K562 (cell line): Measurements from ENCODE around the gene GPSM3. TPM values are rescaled to one million over a fixed set of nuclear protein-coding genes. Genes with fewer than 3 reads are reported as not detected.
A peak's percentile ranks its signal among the peaks of the same experiment; 100 is the strongest.

Source experiments
- ADNP ChIP-seq: fragments of 200-800 bp; sonication (Bioruptor generic); IDR thresholded peaks from 2 replicates; pipeline ENCODE4 v1.6.1; 2016; ENCODE audit warnings: missing genetic modification characterization, missing compliant biosample characterization
- ASH1L ChIP-seq: fragments of 450-650 bp; IDR thresholded peaks from 2 replicates; pipeline ENCODE4 v1.6.1; 2018; ENCODE audit warnings: borderline replicate concordance, mild to moderate bottlenecking, low read depth; ENCODE audit not compliant: partially characterized antibody
- CEBPB ChIP-seq: fragments of 450-650 bp; IDR thresholded peaks from 2 replicates; pipeline ENCODE4 v1.6.1; 2016; ENCODE audit warnings: missing genetic modification characterization, missing compliant biosample characterization
- FOS ChIP-seq: IDR thresholded peaks from 3 replicates; pipeline ENCODE4 v1.6.1; 2011; ENCODE audit not compliant: insufficient read length; ENCODE audit errors: extremely low read depth
- HDAC8 ChIP-seq: fragments of 450-650 bp; IDR thresholded peaks from 2 replicates; pipeline ENCODE4 v1.6.1; 2016; ENCODE audit warnings: mild to moderate bottlenecking, missing genetic modification characterization, moderate library complexity, missing compliant biosample characterization
- MECOM ChIP-seq: fragments of 250-450 bp; sonication (Bioruptor Pico); IDR thresholded peaks from 2 replicates; pipeline ENCODE4 v1.8.0; 2022; ENCODE audit warnings: inconsistent platforms
- MYC ChIP-seq, 2 experiments: fragments of 250-450 bp in 1 of 2; sonication (Bioruptor Pico) in 1 of 2; IDR thresholded peaks; 2 replicates each; pipeline versions ENCODE4 v1.5.1 to v1.6.1; 2012 to 2021; ENCODE audit warnings: low read depth in 2 of 2, borderline replicate concordance in 1 of 2, improper control_type of control experiment in 1 of 2, low read length in 1 of 2, mild to moderate bottlenecking in 1 of 2, moderate library complexity in 1 of 2
- PHTF2 ChIP-seq: fragments of 250-450 bp; sonication (Bioruptor Pico); IDR thresholded peaks from 2 replicates; pipeline ENCODE4 v1.5.0; 2021; ENCODE audit warnings: mild to moderate bottlenecking
- POLR2AphosphoS2 ChIP-seq: IDR thresholded peaks from 2 replicates; pipeline ENCODE4 v1.6.1; 2012; ENCODE audit warnings: low read length, improper control_type of control experiment
- POLR2H ChIP-seq: IDR thresholded peaks from 2 replicates; pipeline ENCODE4 v1.6.1; 2016; ENCODE audit warnings: missing genetic modification characterization, low read depth, mild to moderate bottlenecking, control low read depth, missing compliant biosample characterization, moderate library complexity
- RBFOX2 ChIP-seq: fragments of 200-400 bp; formaldehyde crosslinking; IDR thresholded peaks from 2 replicates; pipeline ENCODE4 v1.6.1; 2017; ENCODE audit warnings: low read depth, mild to moderate bottlenecking, low read length, moderate library complexity
- SMAD1 ChIP-seq: fragments of 150-350 bp; IDR thresholded peaks from 2 replicates; pipeline ENCODE4 v1.6.1; 2014; ENCODE audit warnings: low read length, low read depth; ENCODE audit not compliant: partially characterized antibody
- SMAD4 ChIP-seq: fragments of 250-450 bp; sonication (Bioruptor Pico); conservative IDR thresholded peaks from 2 replicates; pipeline ENCODE4 v1.8.0; 2021; ENCODE audit warnings: inconsistent platforms, mild to moderate bottlenecking, moderate library complexity
- SMARCE1 ChIP-seq: fragments of 450-650 bp; IDR thresholded peaks from 2 replicates; pipeline ENCODE4 v1.7.1; 2016; ENCODE audit warnings: mild to moderate bottlenecking
- TCF15 ChIP-seq: fragments of 250-450 bp; sonication (Bioruptor Pico); IDR thresholded peaks from 2 replicates; pipeline ENCODE4 v1.8.0; 2022; ENCODE audit warnings: moderate library complexity, mild to moderate bottlenecking, inconsistent platforms
- TCF7L2 ChIP-seq: fragments of 150-350 bp; IDR thresholded peaks from 2 replicates; pipeline ENCODE4 v1.6.1; 2016; ENCODE audit warnings: low read depth, mild to moderate bottlenecking, low read length, moderate library complexity
- ZBTB7A ChIP-seq: IDR thresholded peaks from 2 replicates; pipeline ENCODE4 v1.6.1; 2011; ENCODE audit warnings: low read depth, mild to moderate bottlenecking, low read length, moderate library complexity, borderline replicate concordance; ENCODE audit not compliant: control insufficient read depth
- ZHX1 ChIP-seq: fragments of 150-350 bp; conservative IDR thresholded peaks from 2 replicates; pipeline ENCODE4 v1.6.1; 2014; ENCODE audit warnings: low read length
- ZNF274 ChIP-seq: IDR thresholded peaks from 2 replicates; pipeline ENCODE4 v1.6.1; 2011; ENCODE audit warnings: low read depth, mild to moderate bottlenecking, low read length, moderate library complexity, borderline replicate concordance
- ZNF41 ChIP-seq: fragments of 250-450 bp; sonication (Bioruptor Pico); conservative IDR thresholded peaks from 2 replicates; pipeline ENCODE4 v1.4.0; 2020; ENCODE audit warnings: mild to moderate bottlenecking
- ZNF551 ChIP-seq: fragments of 250-450 bp; sonication (Bioruptor Pico); IDR thresholded peaks from 2 replicates; pipeline ENCODE4 v1.5.0; 2021; ENCODE audit warnings: mild to moderate bottlenecking, moderate library complexity
- ZNF561 ChIP-seq: fragments of 450-650 bp; formaldehyde crosslinking; conservative IDR thresholded peaks from 2 replicates; pipeline ENCODE4 v1.4.0; 2020; ENCODE audit warnings: mild to moderate bottlenecking, moderate library complexity
- polyA plus RNA-seq, 8 experiments: library from polyadenylated mRNA; depleted of rRNA in 4 of 8; stranded (reverse) in 5 of 8; unstranded in 3 of 8; fragments of >200 nt; fragmentation: Nextera tagmentation in 2 of 8; fragmentation: Illumina TruSeq in 1 of 8; extraction: Ambion mirVana in 2 of 8; extraction: Trizol in 1 of 8; gene quantifications; 2 replicates each; pipeline versions ENCODE4 v1.2.1 to v1.2.3, GENCODE V29; 2011 to 2014; ENCODE audit warnings: inconsistent platforms in 1 of 8, missing spikeins in 1 of 8
- total RNA-seq, 7 experiments: library from RNA; depleted of rRNA in 6 of 7; stranded (reverse); fragments of >200 nt in 6 of 7; fragmentation: Illumina TruSeq in 2 of 7; extraction: Trizol in 2 of 7; gene quantifications; 2 replicates each; pipeline versions ENCODE4 v1.2.1 to v1.2.3, GENCODE V29; 2011 to 2021; ENCODE audit warnings: low replicate concordance in 1 of 7
- TF ChIP-seq, protein P1 (sequence below): fragments of 250-450 bp; sonication (Bioruptor Pico); IDR thresholded peaks from 2 replicates; pipeline ENCODE4 v1.8.0; 2022; ENCODE audit warnings: moderate library complexity, mild to moderate bottlenecking, inconsistent platforms
- TF ChIP-seq, protein P2 (sequence below): sonication (generic); formaldehyde crosslinking; IDR thresholded peaks from 2 replicates; pipeline ENCODE4 v1.8.0; 2022; ENCODE audit warnings: mild to moderate bottlenecking, missing genetic modification reagents

Gene GPSM3
- total and polyA plus RNA-seq, 9 of the 15 experiments (the other 6 are each of a cell fraction or from before 2014, with no cell fraction given) = 5.3 to 42.6 (median 24.4) TPM

- TF ChIP-seq ZHX1 (no peak), POLR2AphosphoS2 (peak; percentile 89), ADNP (tag) (no peak), ZNF551 (CRISPR knock-in tag) (no peak), ZNF41 (CRISPR knock-in tag) (0 out of 2 replicates have a peak, but pooled peaks have one; percentile 44), FOS (no peak), SMAD1 (no peak), TCF15 (CRISPR knock-in tag) (peak; percentile 70; the same call in 1 of the 2 replicates), HDAC8 (tag) (peak; percentile 66; the same call in 1 of the 2 replicates), ZNF274 (no peak), RBFOX2 (peak; percentile 61), CEBPB (peak; percentile 88), ASH1L (no peak), POLR2H (tag) (peak; percentile 30; the same call in 1 of the 2 replicates), TCF7L2 (no peak), ZNF561 (0 out of 2 replicates have a peak, but pooled peaks have one; percentile 67), SMARCE1 (no peak), MECOM (CRISPR knock-in tag) (peak; percentile 49; the same call in 1 of the 2 replicates), MYC (IDR thresholded peaks at IDR 0.05; ENCODE audit: low read depth, low read length) (no peak), MYC (CRISPR knock-in tag; IDR thresholded peaks at IDR 0.05; ENCODE audit: borderline replicate concordance, low read depth) (peak; percentile 75), SMAD4 (CRISPR knock-in tag) (peak; percentile 93), PHTF2 (CRISPR knock-in tag) (peak; percentile 7; the same call in 1 of the 2 replicates), ZBTB7A (no peak)
- TF ChIP-seq, protein P1, sequence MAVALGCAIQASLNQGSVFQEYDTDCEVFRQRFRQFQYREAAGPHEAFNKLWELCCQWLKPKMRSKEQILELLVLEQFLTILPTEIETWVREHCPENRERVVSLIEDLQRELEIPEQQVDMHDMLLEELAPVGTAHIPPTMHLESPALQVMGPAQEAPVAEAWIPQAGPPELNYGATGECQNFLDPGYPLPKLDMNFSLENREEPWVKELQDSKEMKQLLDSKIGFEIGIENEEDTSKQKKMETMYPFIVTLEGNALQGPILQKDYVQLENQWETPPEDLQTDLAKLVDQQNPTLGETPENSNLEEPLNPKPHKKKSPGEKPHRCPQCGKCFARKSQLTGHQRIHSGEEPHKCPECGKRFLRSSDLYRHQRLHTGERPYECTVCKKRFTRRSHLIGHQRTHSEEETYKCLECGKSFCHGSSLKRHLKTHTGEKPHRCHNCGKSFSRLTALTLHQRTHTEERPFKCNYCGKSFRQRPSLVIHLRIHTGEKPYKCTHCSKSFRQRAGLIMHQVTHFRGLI (CRISPR knock-in tag) = 0 out of 2 replicates have a peak, but pooled peaks have one; percentile 45
- TF ChIP-seq, protein P2, sequence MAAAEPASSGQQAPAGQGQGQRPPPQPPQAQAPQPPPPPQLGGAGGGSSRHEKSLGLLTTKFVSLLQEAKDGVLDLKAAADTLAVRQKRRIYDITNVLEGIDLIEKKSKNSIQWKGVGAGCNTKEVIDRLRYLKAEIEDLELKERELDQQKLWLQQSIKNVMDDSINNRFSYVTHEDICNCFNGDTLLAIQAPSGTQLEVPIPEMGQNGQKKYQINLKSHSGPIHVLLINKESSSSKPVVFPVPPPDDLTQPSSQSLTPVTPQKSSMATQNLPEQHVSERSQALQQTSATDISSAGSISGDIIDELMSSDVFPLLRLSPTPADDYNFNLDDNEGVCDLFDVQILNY (CRISPR knock-in tag) = no peak
Measured at GRCh38 chr6:32184084-32184640, 8.3 kb downstream of the GPSM3 start, which contains the start of gene AGER (continued).
